Stimulated activated CD8-positive, alpha-beta memory T cell treated with anti-CD3 and anti-CD28 coated beads, Interleukin-15, amount 100 ng/mL, for 1 hour (primary cell): ENCODE data around the gene FANCD2.
"Not testable (repeated sequence)": the region's sequence is repeated elsewhere in the genome, so short reads cannot be mapped to it uniquely, and the experiment has no call there.

Source experiments
- DNase-seq: peaks from one replicate; pipeline ENCODE4 v3.0.0-alpha.2; 2020; ENCODE audit warnings: low read depth

The FANCD2 gene

GRCh38 chr3:10026084-10026890, at the start of gene FANCD2:
Gene FANCD2, plus strand, starts transcription at chr3:10026437. Its CDS starts 2,221 bp downstream, at chr3:10028658.
- DNase-seq = peak; percentile 89

GRCh38 chr3:9976721-9977709, 49.2 kb upstream of the FANCD2 start:
- DNase-seq = no peak

- no peak for DNase-seq
Measured at GRCh38 chr3:9978710-9979305, 47.4 kb upstream of the FANCD2 start.

- DNase-seq = no peak
Measured at GRCh38 chr3:9980251-9980650, 46.0 kb upstream of the FANCD2 start.

GRCh38 chr3:9986230-9986725, 40.0 kb upstream of the FANCD2 start:
- no peak for DNase-seq

- DNase-seq = no peak
Measured at GRCh38 chr3:9994086-9994844, 32.0 kb upstream of the FANCD2 start.

- DNase-seq = no peak
Measured at GRCh38 chr3:10000686-10001085, 25.6 kb upstream of the FANCD2 start.

- no peak for DNase-seq
Measured at GRCh38 chr3:10002951-10003350, 23.3 kb upstream of the FANCD2 start.

- no peak for DNase-seq
Measured at GRCh38 chr3:10004506-10004905, 21.7 kb upstream of the FANCD2 start.

- no peak for DNase-seq
Measured at GRCh38 chr3:10004960-10005564, 21.2 kb upstream of the FANCD2 start.

- DNase-seq = no peak
Measured at GRCh38 chr3:10006048-10006761, 20.0 kb upstream of the FANCD2 start.

GRCh38 chr3:10006762-10007090, 19.5 kb upstream of the FANCD2 start:
- no peak for DNase-seq

- DNase-seq = no peak
Measured at GRCh38 chr3:10007126-10007782, 19.0 kb upstream of the FANCD2 start.

GRCh38 chr3:10008216-10008587, 18.0 kb upstream of the FANCD2 start:
- not testable (repeated sequence) for DNase-seq

- peak; percentile 60 for DNase-seq
Measured at GRCh38 chr3:10008588-10009344, 17.5 kb upstream of the FANCD2 start.

- DNase-seq = no peak
Measured at GRCh38 chr3:10010421-10010877, 15.8 kb upstream of the FANCD2 start.

GRCh38 chr3:10010878-10011465, 15.3 kb upstream of the FANCD2 start:
- peak; percentile 43 for DNase-seq

- DNase-seq = no peak
Measured at GRCh38 chr3:10011631-10012030, 14.6 kb upstream of the FANCD2 start.

- DNase-seq = no peak
Measured at GRCh38 chr3:10012106-10012505, 14.1 kb upstream of the FANCD2 start.
